Liver (tissue), 9 donors: ENCODE results near the gene ZBTB17. TPM values are rescaled to one million over a fixed set of nuclear protein-coding genes. Genes with fewer than 3 reads are reported as not detected.

Experiments
- DNase-seq: peaks from one replicate; pipeline ENCODE4 v3.0.0-alpha.2; 2017; ENCODE audit warnings: low spot score
- H3K27ac ChIP-seq, 2 donors: one replicate each; pipeline ENCODE4 v1.7.0; 2013; ENCODE audit warnings: inconsistent platforms in 2 of 2, low read length in 2 of 2, control low read depth in 1 of 2, low read depth in 1 of 2, mild to moderate bottlenecking in 1 of 2
- H3K27me3 ChIP-seq, 4 donors: one replicate each; pipeline versions ENCODE4 v1.6.1 to v1.7.0; 2013; ENCODE audit warnings: low read length in 3 of 4, inconsistent platforms in 1 of 4, mild to moderate bottlenecking in 1 of 4, moderate library complexity in 1 of 4; ENCODE audit not compliant: control insufficient read depth in 4 of 4, insufficient read depth in 4 of 4
- H3K36me3 ChIP-seq, 4 donors: one replicate each; pipeline versions ENCODE4 v1.6.1 to v1.7.0; 2013; ENCODE audit warnings: low read length in 3 of 4, mild to moderate bottlenecking in 3 of 4, low read depth in 1 of 4, moderate library complexity in 1 of 4; ENCODE audit not compliant: control insufficient read depth in 4 of 4, insufficient read depth in 3 of 4
- H3K4me1 ChIP-seq, 4 donors: one replicate each; pipeline versions ENCODE4 v1.6.1 to v1.7.0; 2013; ENCODE audit warnings: low read length in 3 of 4, mild to moderate bottlenecking in 3 of 4, moderate library complexity in 1 of 4; ENCODE audit not compliant: control insufficient read depth in 4 of 4, insufficient read depth in 4 of 4
- H3K4me3 ChIP-seq, 3 donors: one replicate each; pipeline versions ENCODE4 v1.6.1 to v1.7.0; 2013; ENCODE audit warnings: low read length in 3 of 3, control low read depth in 1 of 3, low read depth in 1 of 3, mild to moderate bottlenecking in 1 of 3
- H3K9ac ChIP-seq, 2 donors: one replicate each; pipeline ENCODE4 v1.7.0; 2013; ENCODE audit warnings: low read length in 2 of 2, mild to moderate bottlenecking in 2 of 2, moderate library complexity in 2 of 2, control low read depth in 1 of 2, low read depth in 1 of 2
- H3K9me3 ChIP-seq, 4 donors: one replicate each; pipeline versions ENCODE4 v1.6.1 to v1.7.0; 2013; ENCODE audit warnings: low read length in 3 of 4; ENCODE audit not compliant: control insufficient read depth in 4 of 4
- EGR1 ChIP-seq, 2 donors: IDR thresholded peaks; 2 replicates each; pipeline ENCODE4 v1.6.1; 2016 to 2018; ENCODE audit warnings: antibody characterized with exemption in 2 of 2, low read depth in 2 of 2
- FOXA1 ChIP-seq: IDR thresholded peaks from 2 replicates; pipeline ENCODE4 v1.6.1; 2016; ENCODE audit warnings: antibody characterized with exemption
- FOXA2 ChIP-seq: IDR thresholded peaks from 2 replicates; pipeline ENCODE4 v1.6.1; 2016; ENCODE audit warnings: antibody characterized with exemption
- GABPA ChIP-seq, 2 donors: IDR thresholded peaks in 1 of 2; conservative IDR thresholded peaks in 1 of 2; 2 replicates each; pipeline ENCODE4 v1.6.1; 2016; ENCODE audit warnings: antibody characterized with exemption in 2 of 2, mild to moderate bottlenecking in 1 of 2, moderate library complexity in 1 of 2
- HNF4A ChIP-seq, 2 donors: conservative IDR thresholded peaks; 2 replicates each; pipeline ENCODE4 v1.6.1; 2016; ENCODE audit warnings: antibody characterized with exemption in 2 of 2, mild to moderate bottlenecking in 2 of 2
- HNF4G ChIP-seq: IDR thresholded peaks from 2 replicates; pipeline ENCODE4 v1.6.1; 2016; ENCODE audit warnings: antibody characterized with exemption
- JUND ChIP-seq, 2 donors: IDR thresholded peaks; 2 replicates each; pipeline ENCODE4 v1.6.1; 2016; ENCODE audit warnings: antibody characterized with exemption in 2 of 2
- MAX ChIP-seq: IDR thresholded peaks from 2 replicates; pipeline ENCODE4 v1.6.1; 2016; ENCODE audit warnings: antibody characterized with exemption
- NR2F2 ChIP-seq: IDR thresholded peaks from 2 replicates; pipeline ENCODE4 v1.6.1; 2016; ENCODE audit warnings: antibody characterized with exemption
- RAD21 ChIP-seq, 2 donors: IDR thresholded peaks; 2 replicates each; pipeline ENCODE4 v1.6.1; 2016; ENCODE audit warnings: antibody characterized with exemption in 2 of 2, mild to moderate bottlenecking in 2 of 2
- REST ChIP-seq: IDR thresholded peaks from 2 replicates; pipeline ENCODE4 v1.6.1; 2016; ENCODE audit warnings: antibody characterized with exemption, mild to moderate bottlenecking
- SP1 ChIP-seq: IDR thresholded peaks from 2 replicates; pipeline ENCODE4 v1.6.1; 2018; ENCODE audit warnings: antibody characterized with exemption, mild to moderate bottlenecking
- YY1 ChIP-seq: IDR thresholded peaks from 2 replicates; pipeline ENCODE4 v1.6.1; 2016; ENCODE audit warnings: antibody characterized with exemption, mild to moderate bottlenecking
- WGBS: extraction: QIAGEN DNeasy Blood & Tissue Kit; methylation state at CpG from one replicate; pipeline ENCODE4 v1.1.7; 2013; 5-methylcytosine and 5-hydroxymethylcytosine counted together
- polyA plus RNA-seq, 2 donors: library from polyadenylated mRNA; stranded (reverse) in 1 of 2; unstranded in 1 of 2; fragments of 200-250 nt in 1 of 2; fragments of >200 nt in 1 of 2; fragmentation: Nextera tagmentation in 1 of 2; extraction: Ambion mirVana in 1 of 2; gene quantifications; one replicate each; pipeline versions ENCODE4 v1.2.1 to v1.2.3, GENCODE V29; 2013 to 2015
- total RNA-seq, 2 donors: library from RNA; depleted of rRNA; stranded (reverse); fragments of >200 nt; gene quantifications; one replicate each; pipeline ENCODE4 v1.2.3, GENCODE V29; 2014
- TF ChIP-seq, protein P1 (sequence below): IDR thresholded peaks from 2 replicates; pipeline ENCODE4 v1.6.1; 2016; ENCODE audit warnings: antibody characterized with exemption
- TF ChIP-seq, protein P2 (sequence below): fragments of 150-350 bp; IDR thresholded peaks from 2 replicates; pipeline ENCODE4 v1.5.1; 2017; ENCODE audit warnings: improper control_type of control experiment, low read depth, low read length; ENCODE audit not compliant: missing input control
- TF ChIP-seq, protein P3 (sequence below): IDR thresholded peaks from 2 replicates; pipeline ENCODE4 v1.6.1; 2016; ENCODE audit warnings: antibody characterized with exemption
- donor health status: healthy.
- donor health status: healthy.
- donor health status: healthy.
- donor health status: healthy.
- donor health status: healthy.

ZBTB17 gene
- total and polyA plus RNA-seq, 4 donors, result 8.9 to 15.1 (median 9.9) TPM

DNA sequence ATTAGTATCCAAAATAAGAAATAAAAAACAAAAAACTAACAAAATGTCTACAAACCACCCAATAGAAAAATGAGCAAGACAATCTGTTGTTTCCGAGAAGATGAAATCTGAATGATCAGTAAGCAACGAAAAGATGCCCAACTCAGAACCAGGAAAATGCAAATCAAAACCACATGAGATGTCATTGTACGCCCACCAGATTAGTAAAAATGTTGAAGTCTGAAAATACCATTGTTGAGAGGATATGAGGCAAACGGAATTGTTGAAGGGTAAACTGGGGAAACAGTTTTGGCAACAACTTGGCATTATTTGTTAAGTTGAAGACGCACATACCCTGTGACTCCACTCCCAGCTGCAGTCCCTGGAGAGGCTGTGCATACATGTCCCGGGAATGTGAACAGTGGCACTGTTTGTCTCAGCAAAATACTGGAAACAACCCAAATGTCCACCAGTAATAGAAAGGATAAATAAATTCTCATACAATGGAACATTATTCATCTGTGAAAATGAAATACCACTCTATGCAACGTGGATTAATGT, 10.6 kb downstream of the ZBTB17 start:
- Histone ChIP-seq H3K4me1 (peaks cover 0 to 3% (median 0%) of the 10 kb centered on the region in 4 donors), H3K9me3 (no peaks in the 10 kb centered on the region)
- 75% methylated on average over 7 of the region's 7 CpGs for WGBS

DNA sequence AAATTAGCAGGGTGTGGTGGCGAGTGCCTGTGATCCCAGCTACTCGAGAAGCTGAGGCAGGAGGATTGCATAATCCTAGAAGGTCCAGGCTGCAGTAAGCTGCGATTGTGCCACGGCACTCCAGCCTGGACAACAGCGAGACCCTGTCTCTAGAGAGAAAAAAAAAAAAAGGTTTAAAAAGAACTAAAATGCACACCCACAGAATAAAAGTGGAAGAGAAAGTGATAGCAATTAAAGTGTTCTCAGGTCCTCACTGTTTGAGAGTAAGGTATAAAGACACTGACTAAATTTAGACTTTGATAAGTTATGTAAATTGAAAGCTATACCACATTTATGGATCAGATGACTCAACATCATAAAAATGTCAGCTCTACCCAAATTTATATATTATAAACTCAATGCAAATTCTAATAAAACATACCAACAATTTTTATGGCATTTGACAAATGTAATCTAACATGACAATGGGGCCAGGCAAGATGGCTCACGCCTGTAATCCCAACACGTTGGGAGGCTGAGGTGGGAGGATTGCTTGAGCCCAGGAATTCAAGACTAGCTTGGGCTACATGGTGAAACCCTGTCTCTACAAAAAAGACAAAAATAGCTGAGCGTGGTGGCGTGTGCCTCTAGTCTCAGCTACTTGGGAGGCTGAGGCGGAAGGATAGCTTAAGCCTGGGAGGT, 11.8 kb downstream of the ZBTB17 start:
- WGBS, result 83% methylated on average over 10 of the region's 10 CpGs
- H3K4me3 ChIP-seq, result no peak overlapping the region
- H3K9ac ChIP-seq, result no peak overlapping the region
- H3K36me3 ChIP-seq, result peaks cover 0 to 8% (median 3%) of the 10 kb centered on the region in 4 donors
- DNase-seq, result no peak
- H3K27me3 ChIP-seq, result no peaks in the 10 kb centered on the region
- no peak overlapping the region for H3K27ac ChIP-seq
- no peaks in the 10 kb centered on the region for H3K9me3 ChIP-seq
- peaks cover 0 to 3% (median 0%) of the 10 kb centered on the region in 4 donors for H3K4me1 ChIP-seq
- TF ChIP-seq HNF4A (conservative IDR thresholded peaks at IDR 0.05) (no peak), EGR1 (IDR thresholded peaks at IDR 0.05; ENCODE audit: low read depth in 2 of 2) (no peak), HNF4G (no peak), RAD21 (IDR thresholded peaks at IDR 0.05) (no peak), REST (no peak), FOXA1 (no peak), GABPA (IDR thresholded peaks at IDR 0.05 in 1 of 2, conservative IDR thresholded peaks at IDR 0.05 in 1 of 2) (no peak), NR2F2 (no peak), MAX (no peak), FOXA2 (no peak), SP1 (no peak), JUND (IDR thresholded peaks at IDR 0.05) (no peak), YY1 (no peak)
- TF ChIP-seq, protein P1, sequence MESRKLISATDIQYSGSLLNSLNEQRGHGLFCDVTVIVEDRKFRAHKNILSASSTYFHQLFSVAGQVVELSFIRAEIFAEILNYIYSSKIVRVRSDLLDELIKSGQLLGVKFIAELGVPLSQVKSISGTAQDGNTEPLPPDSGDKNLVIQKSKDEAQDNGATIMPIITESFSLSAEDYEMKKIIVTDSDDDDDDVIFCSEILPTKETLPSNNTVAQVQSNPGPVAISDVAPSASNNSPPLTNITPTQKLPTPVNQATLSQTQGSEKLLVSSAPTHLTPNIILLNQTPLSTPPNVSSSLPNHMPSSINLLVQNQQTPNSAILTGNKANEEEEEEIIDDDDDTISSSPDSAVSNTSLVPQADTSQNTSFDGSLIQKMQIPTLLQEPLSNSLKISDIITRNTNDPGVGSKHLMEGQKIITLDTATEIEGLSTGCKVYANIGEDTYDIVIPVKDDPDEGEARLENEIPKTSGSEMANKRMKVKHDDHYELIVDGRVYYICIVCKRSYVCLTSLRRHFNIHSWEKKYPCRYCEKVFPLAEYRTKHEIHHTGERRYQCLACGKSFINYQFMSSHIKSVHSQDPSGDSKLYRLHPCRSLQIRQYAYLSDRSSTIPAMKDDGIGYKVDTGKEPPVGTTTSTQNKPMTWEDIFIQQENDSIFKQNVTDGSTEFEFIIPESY, result no peak
- TF ChIP-seq, protein P2, sequence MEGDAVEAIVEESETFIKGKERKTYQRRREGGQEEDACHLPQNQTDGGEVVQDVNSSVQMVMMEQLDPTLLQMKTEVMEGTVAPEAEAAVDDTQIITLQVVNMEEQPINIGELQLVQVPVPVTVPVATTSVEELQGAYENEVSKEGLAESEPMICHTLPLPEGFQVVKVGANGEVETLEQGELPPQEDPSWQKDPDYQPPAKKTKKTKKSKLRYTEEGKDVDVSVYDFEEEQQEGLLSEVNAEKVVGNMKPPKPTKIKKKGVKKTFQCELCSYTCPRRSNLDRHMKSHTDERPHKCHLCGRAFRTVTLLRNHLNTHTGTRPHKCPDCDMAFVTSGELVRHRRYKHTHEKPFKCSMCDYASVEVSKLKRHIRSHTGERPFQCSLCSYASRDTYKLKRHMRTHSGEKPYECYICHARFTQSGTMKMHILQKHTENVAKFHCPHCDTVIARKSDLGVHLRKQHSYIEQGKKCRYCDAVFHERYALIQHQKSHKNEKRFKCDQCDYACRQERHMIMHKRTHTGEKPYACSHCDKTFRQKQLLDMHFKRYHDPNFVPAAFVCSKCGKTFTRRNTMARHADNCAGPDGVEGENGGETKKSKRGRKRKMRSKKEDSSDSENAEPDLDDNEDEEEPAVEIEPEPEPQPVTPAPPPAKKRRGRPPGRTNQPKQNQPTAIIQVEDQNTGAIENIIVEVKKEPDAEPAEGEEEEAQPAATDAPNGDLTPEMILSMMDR, result no peak
- TF ChIP-seq, protein P3, sequence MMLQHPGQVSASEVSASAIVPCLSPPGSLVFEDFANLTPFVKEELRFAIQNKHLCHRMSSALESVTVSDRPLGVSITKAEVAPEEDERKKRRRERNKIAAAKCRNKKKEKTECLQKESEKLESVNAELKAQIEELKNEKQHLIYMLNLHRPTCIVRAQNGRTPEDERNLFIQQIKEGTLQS, result no peak

More for the DNA sequence above, 10.6 kb downstream of the ZBTB17 start:
- Histone ChIP-seq H3K9ac (no peak overlapping the region), H3K27ac (no peak overlapping the region), H3K27me3 (no peaks in the 10 kb centered on the region), H3K36me3 (peaks cover 0 to 8% (median 7%) of the 10 kb centered on the region in 4 donors), H3K4me3 (no peak overlapping the region)
- no peak for TF ChIP-seq FOXA2
- DNase-seq, result no peak
